H1 (cell line): ENCODE results near the gene GMFB. TPM values are rescaled to one million over a fixed set of nuclear protein-coding genes. Genes with fewer than 3 reads are reported as not detected.

ENCODE experiments used
- CTCF ChIA-PET: fragments of 300-600 bp; sonication (Branson Sonifier 250); formaldehyde crosslinking; loops from one replicate; lab custom pipeline; 2021; ENCODE audit not compliant: partially characterized antibody; lab: Charles Lee
- POLR2A ChIA-PET: fragments of 300-600 bp; sonication (Branson Sonifier 250); formaldehyde crosslinking; loops from one replicate; lab custom pipeline; 2021; ENCODE audit warnings: inconsistent platforms; ENCODE audit not compliant: partially characterized antibody; lab: Charles Lee
- DNase-seq, 2 experiments: peaks; one replicate each; pipeline versions ENCODE4 v3.0.0 to v3.0.0-alpha.2; 2010 to 2022; ENCODE audit warnings: low spot score in 2 of 2, low read depth in 1 of 2, mixed read lengths in 1 of 2
- FAIRE-seq: peaks from 2 replicates; lab custom pipeline; 2011; peaks lifted over from hg19 to GRCh38; lab: Jason Lieb, UNC
- H2AFZ ChIP-seq: 2 replicates; pipeline ENCODE4 v1.8.1; 2012; ENCODE audit warnings: low read length, inconsistent platforms
- H2AK5ac ChIP-seq: 2 replicates; pipeline ENCODE4 v1.6.1; 2013; ENCODE audit warnings: low read depth, low read length
- H2BK120ac ChIP-seq: replicated peaks from 2 replicates; pipeline ENCODE3; 2013; ENCODE audit warnings: low read depth, low read length, inconsistent platforms
- H2BK12ac ChIP-seq: 2 replicates; pipeline ENCODE4 v1.6.1; 2013; ENCODE audit warnings: low read depth, low read length
- H2BK15ac ChIP-seq: 2 replicates; pipeline ENCODE4 v1.6.1; 2013; ENCODE audit warnings: low read length
- H2BK20ac ChIP-seq: 2 replicates; pipeline ENCODE4 v1.6.1; 2013; ENCODE audit warnings: low read length
- H2BK5ac ChIP-seq: 2 replicates; pipeline ENCODE4 v1.6.1; 2013; ENCODE audit warnings: low read depth, low read length
- H3K14ac ChIP-seq: 2 replicates; pipeline ENCODE4 v1.6.1; 2013; ENCODE audit warnings: inconsistent platforms; ENCODE audit not compliant: insufficient read length
- H3K18ac ChIP-seq: 2 replicates; pipeline ENCODE4 v1.6.1; 2013; ENCODE audit warnings: low read length; ENCODE audit errors: extremely low read depth
- H3K23ac ChIP-seq: 2 replicates; pipeline ENCODE4 v1.6.1; 2013; ENCODE audit warnings: inconsistent platforms; ENCODE audit not compliant: insufficient read length
- H3K23me2 ChIP-seq: 2 replicates; pipeline ENCODE4 v1.6.1; 2013; ENCODE audit warnings: low read depth, low read length
- H3K27ac ChIP-seq: 2 replicates; pipeline ENCODE4 v1.6.1; 2011; ENCODE audit warnings: low read depth, low read length, inconsistent platforms
- H3K27me3 ChIP-seq, 4 experiments: replicated peaks in 1 of 4; 1 replicate in 1 of 4; 2 replicates in 3 of 4; pipeline versions ENCODE4 v1.6.1 to v1.8.1; 2011 to 2013; ENCODE audit warnings: low read length in 3 of 4, mild to moderate bottlenecking in 3 of 4, inconsistent platforms in 2 of 4, mixed read lengths in 2 of 4, moderate library complexity in 1 of 4; ENCODE audit not compliant: control insufficient read depth in 3 of 4, insufficient read depth in 3 of 4; ENCODE audit errors: extremely low read depth in 1 of 4
- H3K36me3 ChIP-seq, 4 experiments: 2 replicates each; pipeline versions ENCODE4 v1.6.1 to v1.8.1; 2011 to 2013; ENCODE audit warnings: mild to moderate bottlenecking in 4 of 4, low read length in 3 of 4, moderate library complexity in 2 of 4, control low read depth in 1 of 4, inconsistent platforms in 1 of 4; ENCODE audit not compliant: insufficient read depth in 4 of 4, control insufficient read depth in 2 of 4
- H3K4ac ChIP-seq: replicated peaks from 2 replicates; pipeline ENCODE3; 2013; ENCODE audit warnings: low read length, low read depth, mixed read lengths, inconsistent platforms; ENCODE audit not compliant: insufficient read length
- H3K4me1 ChIP-seq, 4 experiments: replicated peaks in 1 of 4; 1 replicate in 1 of 4; 2 replicates in 3 of 4; pipeline versions ENCODE4 v1.6.1 to v1.8.1; 2011 to 2013; ENCODE audit warnings: low read length in 3 of 4, inconsistent platforms in 2 of 4, mixed read lengths in 1 of 4; ENCODE audit not compliant: insufficient read depth in 4 of 4, control insufficient read depth in 3 of 4
- H3K4me2 ChIP-seq, 2 experiments: 2 replicates each; pipeline versions ENCODE4 v1.6.1 to v1.8.1; 2011 to 2013; ENCODE audit warnings: low read depth in 2 of 2, low read length in 2 of 2, control low read depth in 1 of 2, inconsistent platforms in 1 of 2, mild to moderate bottlenecking in 1 of 2; ENCODE audit not compliant: insufficient read depth in 1 of 2
- H3K4me3 ChIP-seq, 4 experiments: fragments of 200-600, 300-600 bp in 1 of 4; sonication (generic), shearing (Covaris generic), sonication (Bioruptor Twin) in 1 of 4; 2 replicates each; pipeline versions ENCODE4 v1.5.1 to v1.8.1; 2011 to 2016; ENCODE audit warnings: low read length in 4 of 4, low read depth in 3 of 4, control low read depth in 2 of 4, inconsistent platforms in 2 of 4, mild to moderate bottlenecking in 2 of 4, mixed read lengths in 1 of 4, moderate library complexity in 1 of 4; ENCODE audit not compliant: insufficient read depth in 2 of 4; ENCODE audit errors: extremely low read depth in 1 of 4
- H3K56ac ChIP-seq: replicated peaks from 2 replicates; pipeline ENCODE3; 2013; ENCODE audit warnings: low read depth, mild to moderate bottlenecking, mixed read lengths, low read length, inconsistent platforms; ENCODE audit not compliant: insufficient read length
- H3K79me1 ChIP-seq: 2 replicates; pipeline ENCODE4 v1.6.1; 2013; ENCODE audit warnings: low read depth, low read length, control low read depth
- H3K79me2 ChIP-seq, 2 experiments: 2 replicates each; pipeline versions ENCODE4 v1.6.1 to v1.8.1; 2012 to 2013; ENCODE audit warnings: low read length in 2 of 2, mild to moderate bottlenecking in 2 of 2, inconsistent platforms in 1 of 2; ENCODE audit not compliant: insufficient read depth in 2 of 2, control insufficient read depth in 1 of 2
- H3K9ac ChIP-seq, 4 experiments: replicated peaks in 1 of 4; 1 replicate in 1 of 4; 2 replicates in 3 of 4; pipeline versions ENCODE4 v1.6.1 to v1.8.1; 2011 to 2013; ENCODE audit warnings: low read depth in 3 of 4, low read length in 3 of 4, control low read depth in 2 of 4, mild to moderate bottlenecking in 2 of 4, moderate library complexity in 2 of 4, inconsistent platforms in 1 of 4; ENCODE audit errors: extremely low read depth in 1 of 4
- H3K9me3 ChIP-seq, 2 experiments: 2 replicates each; pipeline versions ENCODE4 v1.6.1 to v1.8.1; 2012 to 2013; ENCODE audit warnings: mild to moderate bottlenecking in 2 of 2, moderate library complexity in 2 of 2, control low read depth in 1 of 2, inconsistent platforms in 1 of 2, low read depth in 1 of 2, low read length in 1 of 2, mixed read lengths in 1 of 2; ENCODE audit not compliant: insufficient read depth in 2 of 2
- H4K20me1 ChIP-seq, 2 experiments: replicated peaks in 1 of 2; 2 replicates each; pipeline versions ENCODE3 to v1.8.1; 2011 to 2013; ENCODE audit warnings: inconsistent platforms in 2 of 2, low read length in 2 of 2, mild to moderate bottlenecking in 1 of 2; ENCODE audit not compliant: insufficient read depth in 2 of 2, control insufficient read depth in 1 of 2
- H4K5ac ChIP-seq: 2 replicates; pipeline ENCODE4 v1.6.1; 2013; ENCODE audit warnings: low read length, low read depth, mixed read lengths, inconsistent platforms; ENCODE audit not compliant: insufficient read length
- H4K8ac ChIP-seq: 2 replicates; pipeline ENCODE4 v1.8.0; 2013; ENCODE audit warnings: mild to moderate bottlenecking, moderate library complexity, low read length, inconsistent platforms; ENCODE audit not compliant: insufficient read depth; ENCODE audit errors: extremely low read depth
- H4K91ac ChIP-seq: replicated peaks from 2 replicates; pipeline ENCODE3; 2013; ENCODE audit warnings: low read length, mixed read lengths, inconsistent platforms; ENCODE audit not compliant: insufficient read length
- KDM4A ChIP-seq: IDR thresholded peaks from one replicate; pipeline ENCODE4 v1.7.1; 2012; ENCODE audit warnings: low read depth, mild to moderate bottlenecking, moderate library complexity, low read length, inconsistent platforms; ENCODE audit not compliant: severe bottlenecking
- POLR2A ChIP-seq, 2 experiments: IDR thresholded peaks; 1 replicate in 1 of 2; 2 replicates in 1 of 2; pipeline ENCODE4 v1.6.1; 2011; ENCODE audit warnings: low read depth in 2 of 2, low read length in 2 of 2, mild to moderate bottlenecking in 2 of 2; ENCODE audit errors: control extremely low read depth in 1 of 2
- SP2 ChIP-seq: IDR thresholded peaks from 2 replicates; pipeline ENCODE4 v1.6.1; 2012; ENCODE audit warnings: mild to moderate bottlenecking, low read length, inconsistent platforms
- WGBS, 2 experiments: shearing (Covaris generic) in 1 of 2; methylation state at CpG; one replicate each; pipeline versions ENCODE4 v1.1.6 to v1.1.7; 2013 to 2015; ENCODE audit warnings: low lambda C conversion rate in 2 of 2, mixed read lengths in 2 of 2, inconsistent platforms in 1 of 2, low coverage in 1 of 2, missing lambda C conversion rate in 1 of 2; ENCODE audit not compliant: insufficient replicate concordance in 2 of 2, insufficient coverage in 1 of 2, insufficient read length in 1 of 2; ENCODE audit errors: extremely low coverage in 1 of 2, missing lambda C conversion rate in 1 of 2; 5-methylcytosine and 5-hydroxymethylcytosine counted together
- polyA plus RNA-seq, 7 experiments: library from polyadenylated mRNA; depleted of rRNA in 3 of 7; stranded (reverse) in 5 of 7; unstranded in 2 of 7; fragments of >200 nt in 5 of 7; fragments of 200-250 nt in 2 of 7; gene quantifications; 1 replicate in 5 of 7; 2 replicates in 1 of 7; 4 replicates in 1 of 7; pipeline versions ENCODE4 v1.2.1 to v1.2.3, GENCODE V29; 2011 to 2013; ENCODE audit warnings: missing spikeins in 2 of 7, mixed read lengths in 2 of 7
- total RNA-seq: library from RNA; stranded (reverse); fragmentation: NEBNext Ultra II Directional; extraction: Animal tissue kit (Norgen Biotek cat#: 25700); gene quantifications from 2 replicates; pipeline ENCODE4 v1.2.1, GENCODE V29; 2021

GMFB gene
- total and polyA plus RNA-seq, 2 of the 8 experiments (the other 6 are each of a cell fraction or from before 2014, with no cell fraction given): 17.9 to 77.3 TPM

DNA sequence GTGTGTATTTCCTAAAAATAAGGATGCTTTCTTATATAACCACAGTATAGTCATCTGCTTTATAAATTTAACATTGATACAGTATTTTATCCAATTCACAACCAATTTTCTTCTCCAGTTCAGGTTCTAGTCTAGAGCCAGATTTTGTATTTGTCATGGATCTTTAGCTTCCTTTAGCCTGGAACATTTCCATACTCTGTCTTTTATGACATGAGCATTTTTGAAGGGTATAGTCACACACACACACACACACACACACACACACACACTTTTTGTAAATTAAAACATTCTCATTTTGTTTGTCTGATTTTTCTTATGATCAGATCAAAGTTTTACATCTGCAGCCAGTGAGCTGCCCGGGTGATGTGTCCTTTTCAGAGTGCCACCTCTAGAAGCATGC lies 46.3 kb upstream of the GMFB start:
- ChIA-PET POLR2A (interaction anchor here (0.6 kb wide), 1 partner anchor 45 kb away, joined by 3 read pairs; no protein-coding TSS in a partner anchor), CTCF (interaction anchor here (1.1 kb wide), 1 partner anchor 279 kb away, joined by 3 read pairs; no protein-coding TSS in a partner anchor)
- FAIRE-seq (no peak), DNase-seq (no peak)
- Histone ChIP-seq H3K79me1 (no peaks in the 10 kb centered on the region), H4K91ac (no peak overlapping the region), H3K9me3 (no peaks in the 10 kb centered on the region), H3K9ac (no peak overlapping the region), H3K14ac (no peak overlapping the region), H3K4me2 (no peak overlapping the region), H3K79me2 (no peaks in the 10 kb centered on the region), H4K8ac (no peak overlapping the region), H3K23ac (no peak overlapping the region), H2BK20ac (no peak overlapping the region), H3K27me3 (no peaks in the 10 kb centered on the region), H3K4ac (no peak overlapping the region), H3K56ac (no peak overlapping the region), H3K4me3 (no peak overlapping the region), H2AFZ (no peak overlapping the region), H3K18ac (no peak overlapping the region), H2BK12ac (no peak overlapping the region), H2BK120ac (no peak overlapping the region), H3K23me2 (no peaks in the 10 kb centered on the region), H2BK5ac (no peak overlapping the region), H3K27ac (no peak overlapping the region), H3K36me3 (peaks cover 0 to 16% (median 5%) of the 10 kb centered on the region in 4 experiments; a peak in 4 of 8 replicates), H2BK15ac (no peak overlapping the region), H3K4me1 (peaks cover 0 to 3% (median 0%) of the 10 kb centered on the region in 4 experiments; a peak in 1 of 7 replicates), H4K20me1 (peaks cover 0 to 1% of the 10 kb centered on the region in 2 experiments), H2AK5ac (no peak overlapping the region), H4K5ac (no peak overlapping the region)
- WGBS, 2 experiments: 89% methylated on average over 1 of the region's 1 CpG; no CpG with 5 or more reads in 1 of the 2 experiments
- TF ChIP-seq POLR2A (IDR thresholded peaks at IDR 0.05; ENCODE audit: control extremely low read depth in 1 of 2, low read depth in 2 of 2, low read length in 2 of 2): no peak
- no peak for TF ChIP-seq SP2
- TF ChIP-seq KDM4A: no peak
